Amniotic stem cell (primary cell): ENCODE data around the gene LILRA5.
"Not testable (repeated sequence)": the region's sequence is repeated elsewhere in the genome, so short reads cannot be mapped to it uniquely, and the experiment has no call there.

ENCODE experiments used
- DNase-seq: peaks from one replicate; lab custom pipeline; 2025; lab: John Stamatoyannopoulos, UW

Gene LILRA5

DNA sequence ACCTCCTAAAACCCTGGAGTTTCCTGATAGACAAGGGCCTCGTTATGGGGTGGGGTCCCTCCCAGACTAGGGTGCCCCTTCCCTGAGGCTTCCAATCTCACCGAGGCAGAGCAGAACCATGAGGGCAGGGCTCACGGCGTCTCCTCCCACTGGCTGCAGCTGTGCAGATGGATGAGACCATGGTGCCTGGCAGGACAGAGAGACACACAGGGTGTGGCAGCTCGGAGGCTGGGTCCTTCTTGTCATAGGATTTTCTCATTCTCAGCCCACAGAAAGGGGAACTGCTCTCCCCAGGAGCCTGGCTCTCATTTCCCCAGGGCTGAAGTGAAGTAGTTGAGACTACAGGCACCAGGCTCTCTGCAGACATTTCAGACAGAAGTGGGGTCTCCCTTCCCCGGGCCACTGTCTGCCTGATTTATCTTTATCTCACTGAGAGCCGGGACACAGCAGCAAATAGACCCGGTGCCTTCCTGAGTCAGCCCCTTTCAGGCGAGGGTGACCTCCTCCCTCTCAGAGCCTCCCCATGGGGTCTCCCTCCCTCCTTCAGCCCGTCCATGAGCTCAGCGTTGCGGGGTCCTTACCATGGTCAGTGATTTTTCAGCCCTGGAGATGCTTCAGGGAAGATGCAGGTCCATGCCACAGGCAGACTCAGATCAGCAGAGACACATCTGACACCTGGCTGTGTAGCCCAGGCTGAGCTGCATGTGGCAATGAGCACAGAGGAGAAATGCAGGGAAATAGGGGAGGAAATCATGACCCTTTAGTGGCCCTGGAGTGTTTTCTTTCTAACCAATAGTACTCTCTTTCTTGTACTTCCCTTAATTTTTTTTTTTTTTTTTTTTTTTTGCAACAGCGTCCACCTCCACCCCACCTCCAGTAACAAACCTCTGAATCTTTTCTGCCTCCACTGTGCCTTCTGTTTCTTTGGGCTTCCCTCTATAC is at the start of gene LILRA5:
Gene LILRA5, minus strand, starts transcription at position 731 of the 942 bp plus-strand sequence. Its CDS starts 147 bp downstream, at position 584.
- DNase-seq, result no peak

DNA sequence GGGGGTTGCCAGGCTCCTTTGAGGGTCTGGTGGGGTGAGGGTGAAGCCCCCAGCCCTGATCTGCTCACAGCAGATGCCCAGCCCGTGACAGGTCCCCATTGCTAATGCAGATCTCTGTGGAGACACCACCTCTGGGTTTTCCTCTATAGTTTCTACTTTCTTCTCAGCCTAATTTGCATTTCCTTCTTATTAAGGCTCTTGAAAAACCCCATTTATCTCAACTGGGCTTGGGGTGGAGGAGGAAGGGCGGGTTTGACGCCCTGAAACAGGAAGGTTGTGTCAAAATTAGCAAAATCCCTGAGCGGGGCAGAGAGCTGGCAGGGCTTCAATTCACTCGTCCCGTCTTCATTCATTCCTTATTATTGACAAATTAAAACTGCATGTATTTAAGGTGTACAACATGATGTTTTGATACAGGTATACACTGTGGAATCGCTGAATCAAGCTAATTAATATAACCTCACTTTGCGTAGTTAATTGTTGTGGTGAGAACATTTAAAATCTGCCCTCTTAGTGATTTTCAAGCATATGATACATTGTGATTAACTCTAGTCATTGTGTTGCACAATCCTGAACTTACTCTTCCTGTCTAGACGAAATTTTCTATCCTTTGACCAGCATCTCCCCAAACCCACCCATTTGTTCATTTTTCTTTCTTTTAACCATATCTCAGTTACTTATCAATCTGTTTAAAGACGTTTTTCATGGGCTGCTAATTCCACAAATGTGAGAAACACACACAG is 48.9 kb upstream of the LILRA5 start:
- DNase-seq, result not testable (repeated sequence)

DNA sequence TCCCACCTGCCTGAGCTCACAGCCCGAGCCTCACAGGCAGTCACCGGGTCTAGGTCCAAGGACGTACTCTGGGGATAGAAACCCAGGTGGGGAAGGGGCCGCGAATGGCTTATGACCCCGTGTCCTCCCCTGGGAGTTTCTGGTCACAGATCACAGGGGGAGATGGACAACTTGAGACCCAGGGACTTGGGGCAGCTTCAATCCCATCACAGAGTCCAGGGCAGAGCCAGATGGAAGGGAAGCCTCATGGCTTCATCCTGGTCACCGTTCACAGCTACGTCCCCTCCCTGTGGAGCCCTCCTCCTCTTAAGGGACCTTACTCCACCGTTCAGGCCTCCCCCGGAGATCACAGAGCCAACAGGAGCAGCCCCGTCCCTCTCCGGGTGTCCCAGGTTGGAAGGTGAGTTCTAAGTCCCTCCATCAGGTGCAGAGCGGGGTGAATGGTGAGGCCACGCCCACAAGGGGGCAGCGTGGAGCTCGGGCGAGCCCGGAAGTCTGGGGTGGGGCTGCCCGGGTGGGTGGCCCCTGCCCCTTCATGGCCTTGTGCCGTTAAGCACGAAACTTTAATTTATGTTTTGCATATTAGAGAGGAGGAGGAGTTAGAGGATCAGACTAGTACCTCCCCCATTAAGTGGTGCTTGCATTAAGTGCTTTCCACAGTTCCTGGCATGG is 46.3 kb upstream of the LILRA5 start:
- not testable (repeated sequence) for DNase-seq

DNA sequence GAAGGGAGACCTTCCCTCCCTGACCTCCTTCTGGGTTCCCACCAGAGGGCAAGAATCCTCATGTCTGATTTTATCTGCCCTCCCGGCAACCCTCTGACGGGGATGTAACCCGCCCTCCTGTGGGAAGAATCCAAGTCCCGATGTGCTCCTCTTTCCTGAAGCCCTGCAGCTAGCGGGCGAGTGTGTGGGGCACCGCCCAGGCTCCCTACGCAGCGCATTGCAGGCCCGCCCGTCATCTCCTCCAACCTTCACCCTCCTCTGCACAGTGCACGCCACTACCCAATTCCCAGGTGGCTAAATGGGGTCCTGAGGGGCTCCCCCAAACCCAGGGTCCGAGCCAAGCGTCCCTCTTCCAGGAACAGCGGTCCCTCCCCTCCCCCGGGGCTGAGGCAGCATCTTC is 44.4 kb upstream of the LILRA5 start:
- no peak for DNase-seq

DNA sequence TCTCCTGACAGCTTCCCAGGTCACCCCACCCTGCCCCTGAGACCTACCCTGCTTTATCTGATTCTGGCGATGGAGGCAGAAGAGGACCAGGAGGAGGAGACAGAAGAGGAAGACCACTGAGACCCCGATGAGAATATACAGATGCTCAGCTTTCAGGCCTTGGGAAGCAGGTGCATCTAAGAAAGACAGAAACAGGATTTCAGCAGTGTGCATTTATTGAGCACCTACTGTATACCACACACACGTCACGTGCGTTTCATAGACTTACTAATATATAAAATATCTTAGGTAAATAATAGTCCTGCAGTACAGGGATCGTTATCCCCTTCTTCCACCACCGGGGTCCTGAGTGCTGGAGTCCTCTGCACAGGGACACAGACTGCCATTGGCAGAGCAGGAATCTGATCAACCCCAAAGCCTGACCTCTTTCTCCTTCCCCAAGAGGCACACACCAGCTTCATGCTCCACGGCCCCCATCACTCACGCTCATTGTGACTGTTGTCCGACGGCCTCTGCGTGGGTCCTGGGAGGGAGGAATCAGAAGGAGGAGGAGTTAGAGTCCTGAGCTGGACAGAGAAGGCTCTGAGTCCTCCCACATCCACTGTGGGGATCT is 43.6 kb upstream of the LILRA5 start:
- DNase-seq, result no peak

DNA sequence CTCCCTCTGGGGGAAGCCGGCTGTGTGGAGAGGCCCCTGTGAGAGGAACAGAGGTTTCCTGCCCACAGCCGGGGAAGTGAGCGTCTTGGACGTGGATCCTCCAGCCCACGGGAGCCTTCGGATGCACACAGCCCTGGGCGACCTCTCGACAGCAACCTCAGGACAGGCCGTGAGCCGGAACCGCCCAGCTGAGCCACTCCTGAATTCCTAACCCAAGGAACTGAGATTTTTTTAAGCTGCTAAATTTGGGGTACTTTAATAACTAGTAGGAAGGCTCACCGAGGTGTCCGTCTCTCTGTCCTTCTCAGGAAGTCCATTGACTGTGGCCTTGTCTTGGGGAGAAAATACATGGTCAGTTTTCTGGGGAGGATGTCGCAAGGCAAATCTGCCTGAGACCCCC is 42.7 kb upstream of the LILRA5 start:
- DNase-seq, result no peak

DNA sequence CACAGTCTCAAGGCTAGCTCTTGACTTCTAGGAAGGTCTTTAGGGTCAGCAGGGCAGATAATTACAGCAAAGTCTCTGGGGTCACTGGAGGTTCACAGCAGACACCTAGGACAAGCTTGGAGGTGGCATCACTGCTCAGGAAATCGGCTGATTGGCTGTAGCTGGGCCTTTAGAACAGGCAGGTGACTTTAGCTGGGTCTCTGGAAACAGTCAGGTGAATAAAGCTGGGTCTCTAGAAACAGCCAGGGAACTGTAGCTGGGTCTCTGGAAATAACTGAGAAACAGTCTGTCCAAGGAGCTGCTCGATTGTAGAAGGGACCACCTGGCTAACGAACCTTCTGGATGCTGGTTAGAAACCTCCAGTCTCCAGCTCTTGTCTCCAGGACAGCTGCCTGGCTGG is 41.8 kb upstream of the LILRA5 start:
- DNase-seq, result no peak

DNA sequence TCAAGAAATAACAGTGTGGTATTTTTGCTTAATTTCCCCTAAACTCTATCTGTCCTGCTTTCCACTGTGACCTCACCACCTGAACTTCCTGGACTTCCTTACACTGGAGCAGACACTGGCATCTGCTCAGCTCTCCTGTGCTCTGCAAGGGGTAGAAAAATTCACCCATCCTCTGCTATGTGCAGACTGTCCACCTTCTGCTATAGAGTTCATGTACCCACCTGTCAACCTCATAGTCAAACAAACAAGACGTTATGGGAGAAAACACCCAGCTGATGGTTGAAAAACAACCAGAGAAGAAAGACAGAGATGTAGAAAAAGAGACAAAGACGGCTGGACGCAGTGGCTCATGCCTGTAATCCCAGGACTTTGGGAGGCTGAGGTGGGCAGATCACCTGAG is 39.6 kb upstream of the LILRA5 start:
- no peak for DNase-seq

DNA sequence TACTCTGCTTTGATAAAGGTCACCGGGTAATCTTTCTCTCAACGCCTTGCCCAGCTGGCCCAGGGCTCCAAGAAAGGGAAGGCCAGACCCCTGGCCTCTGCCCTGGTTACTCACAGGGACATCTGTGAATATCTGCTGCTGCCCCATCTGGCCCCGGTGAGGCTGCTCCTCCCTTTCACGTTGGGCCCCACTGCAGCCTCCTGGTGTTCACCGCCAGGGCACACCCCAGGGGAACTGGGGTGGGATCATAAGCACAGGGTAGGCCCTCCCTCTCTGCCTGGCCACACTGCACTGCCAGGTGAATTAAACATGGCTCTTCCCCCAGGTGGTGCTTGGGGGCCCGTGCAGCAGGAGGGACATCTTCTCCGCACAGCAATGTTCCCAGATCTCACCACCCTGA is 39.1 kb upstream of the LILRA5 start:
- DNase-seq, result no peak

DNA sequence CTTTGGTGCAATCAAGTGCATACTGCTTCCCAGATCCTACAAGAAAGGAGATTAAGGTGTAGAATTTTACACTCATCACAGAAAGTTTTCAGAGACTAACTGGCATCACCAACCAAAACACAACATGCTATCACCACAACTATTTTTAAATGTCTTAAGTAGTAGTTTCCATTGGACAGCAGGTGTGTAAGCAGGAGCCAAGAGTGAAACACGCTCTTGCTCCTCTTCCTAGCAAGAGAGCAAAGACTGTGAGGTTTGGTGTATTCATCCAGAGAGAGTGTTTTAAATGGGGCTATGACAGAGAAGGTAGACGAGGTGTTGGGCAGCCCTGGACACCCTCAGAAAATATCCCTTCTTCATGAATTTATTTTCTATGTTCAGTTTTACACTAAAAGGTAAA is 38.5 kb upstream of the LILRA5 start:
- DNase-seq, result no peak

DNA sequence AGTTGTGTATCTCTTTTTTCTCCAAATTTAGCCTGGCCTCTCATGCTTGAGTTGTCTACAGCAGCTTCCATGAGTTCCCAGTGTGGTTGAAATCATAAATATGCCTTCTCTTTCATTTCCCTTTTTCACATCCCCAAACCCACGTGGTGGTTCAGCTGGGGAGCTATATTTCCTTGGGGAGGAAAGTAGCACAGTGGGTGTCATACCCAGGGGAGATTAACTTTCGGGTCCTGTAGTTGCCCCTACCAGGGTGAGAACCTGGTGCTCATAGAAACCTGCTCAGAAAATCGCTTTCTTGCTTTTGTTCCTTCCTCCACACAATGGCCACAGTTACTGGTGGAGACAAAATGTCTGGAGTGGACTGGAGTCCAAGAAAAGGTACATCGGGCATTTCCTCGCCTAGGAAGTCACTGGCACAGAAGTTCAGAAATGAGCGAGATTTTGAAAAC is 33.0 kb upstream of the LILRA5 start:
- no peak for DNase-seq

DNA sequence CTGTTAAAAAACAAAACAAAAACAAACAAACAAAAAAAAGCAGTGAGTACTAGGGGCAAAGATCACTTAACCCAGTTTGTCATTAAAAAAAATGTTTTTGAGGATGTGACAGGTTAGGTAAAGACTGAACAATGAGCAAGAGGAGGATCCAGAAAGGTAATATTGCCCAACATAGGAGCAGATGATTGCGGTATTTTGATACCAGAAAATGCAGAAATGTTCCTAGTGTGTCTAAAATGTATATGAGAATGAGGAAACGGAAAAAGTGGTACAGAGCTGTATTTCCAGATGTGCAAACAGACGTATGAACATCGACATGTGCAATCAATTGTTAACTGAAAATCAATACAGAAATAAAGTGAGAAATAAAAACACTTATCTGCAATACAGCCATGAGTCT is 30.9 kb upstream of the LILRA5 start:
- no peak for DNase-seq

DNA sequence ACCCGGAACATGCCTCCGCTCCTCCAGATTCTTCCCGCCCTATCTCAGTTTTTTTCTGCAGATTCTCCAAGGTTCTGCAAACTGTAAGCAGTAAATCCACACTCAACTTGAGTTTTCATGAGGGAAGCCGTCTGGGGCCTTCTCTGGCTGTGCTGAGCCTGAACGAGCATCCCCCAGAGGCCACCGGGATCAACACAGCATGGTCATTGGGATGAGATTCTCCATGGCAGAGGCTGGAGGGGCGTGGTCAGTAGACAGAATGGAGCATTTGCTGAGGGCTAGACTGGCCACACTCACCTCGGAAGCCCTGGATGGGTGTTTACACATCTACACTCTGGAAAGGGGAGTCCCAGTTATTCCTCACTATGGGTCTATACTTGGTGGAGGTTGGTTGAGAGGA is 28.3 kb upstream of the LILRA5 start:
- no peak for DNase-seq

DNA sequence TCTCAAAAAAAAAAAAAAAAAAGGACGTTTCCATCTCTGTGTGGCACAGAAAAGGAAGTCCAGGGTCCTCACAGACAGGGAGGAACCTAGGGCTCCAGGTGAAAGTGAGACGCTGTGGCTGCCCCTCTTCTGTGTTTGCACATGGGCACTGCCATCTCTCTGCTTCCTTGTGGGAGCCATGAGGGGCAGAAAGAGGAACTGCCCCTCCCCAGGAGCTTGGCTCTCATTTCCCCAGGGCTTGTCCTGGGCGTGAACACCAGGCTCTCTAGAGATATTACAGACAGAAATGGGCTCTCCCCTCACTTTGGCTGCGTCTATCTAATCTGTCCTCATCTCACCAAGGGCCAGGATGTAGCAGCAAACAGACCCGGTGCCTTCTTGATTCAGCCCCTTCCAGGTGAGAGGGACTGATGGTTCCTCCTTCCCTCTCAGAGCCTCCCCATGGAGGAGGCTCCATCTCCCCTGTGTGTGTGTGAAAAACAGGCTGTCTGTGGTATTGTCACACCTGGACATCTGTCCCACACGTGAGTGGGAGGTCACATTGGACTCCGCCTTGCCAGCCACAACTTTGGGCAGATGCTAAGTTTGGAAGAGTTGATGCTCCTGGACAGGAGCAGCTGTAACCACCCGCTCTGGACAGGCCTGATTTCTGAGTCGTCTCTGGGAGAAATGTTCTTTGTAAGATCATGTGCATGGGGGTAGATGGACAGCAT is 26.8 kb upstream of the LILRA5 start:
- no peak for DNase-seq

DNA sequence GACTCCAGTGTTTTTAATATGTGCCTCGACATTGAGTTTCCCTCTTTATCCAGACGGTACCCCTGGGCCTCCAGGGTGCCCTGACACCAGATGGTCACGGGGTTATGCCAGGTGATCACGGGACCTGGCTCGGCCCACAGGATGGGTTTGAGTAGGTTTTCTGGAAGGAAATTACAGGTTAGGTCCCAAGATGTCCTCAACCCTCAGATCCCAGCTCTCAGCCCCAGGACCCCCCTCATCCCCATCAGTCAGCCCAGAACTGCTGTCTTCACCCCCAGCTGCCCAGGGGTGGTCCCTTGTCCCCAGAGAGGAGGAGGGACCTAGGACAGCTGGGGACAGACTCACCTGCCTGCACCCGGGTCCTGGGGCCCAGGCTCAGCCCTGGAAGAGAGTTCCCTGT is 25.6 kb upstream of the LILRA5 start:
- DNase-seq, result no peak

DNA sequence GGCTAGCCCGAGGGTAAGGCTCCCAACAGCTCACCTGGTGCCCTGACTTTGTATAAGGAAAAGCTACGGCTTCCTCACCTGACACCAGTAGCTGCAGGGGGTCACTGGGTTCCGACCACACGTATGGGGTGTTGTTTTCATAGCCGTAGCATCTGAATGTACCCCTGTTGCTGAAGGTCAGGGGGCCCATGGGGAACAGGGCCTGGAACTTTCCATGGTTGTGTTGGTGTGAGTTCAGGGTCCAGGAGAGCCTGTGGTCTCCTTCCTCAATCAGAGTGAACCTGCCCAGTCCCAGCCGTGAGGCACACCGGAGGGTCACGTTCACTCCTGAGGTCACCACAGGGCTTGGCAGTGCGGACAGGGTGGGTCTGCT is 24.9 kb upstream of the LILRA5 start:
- no peak for DNase-seq

DNA sequence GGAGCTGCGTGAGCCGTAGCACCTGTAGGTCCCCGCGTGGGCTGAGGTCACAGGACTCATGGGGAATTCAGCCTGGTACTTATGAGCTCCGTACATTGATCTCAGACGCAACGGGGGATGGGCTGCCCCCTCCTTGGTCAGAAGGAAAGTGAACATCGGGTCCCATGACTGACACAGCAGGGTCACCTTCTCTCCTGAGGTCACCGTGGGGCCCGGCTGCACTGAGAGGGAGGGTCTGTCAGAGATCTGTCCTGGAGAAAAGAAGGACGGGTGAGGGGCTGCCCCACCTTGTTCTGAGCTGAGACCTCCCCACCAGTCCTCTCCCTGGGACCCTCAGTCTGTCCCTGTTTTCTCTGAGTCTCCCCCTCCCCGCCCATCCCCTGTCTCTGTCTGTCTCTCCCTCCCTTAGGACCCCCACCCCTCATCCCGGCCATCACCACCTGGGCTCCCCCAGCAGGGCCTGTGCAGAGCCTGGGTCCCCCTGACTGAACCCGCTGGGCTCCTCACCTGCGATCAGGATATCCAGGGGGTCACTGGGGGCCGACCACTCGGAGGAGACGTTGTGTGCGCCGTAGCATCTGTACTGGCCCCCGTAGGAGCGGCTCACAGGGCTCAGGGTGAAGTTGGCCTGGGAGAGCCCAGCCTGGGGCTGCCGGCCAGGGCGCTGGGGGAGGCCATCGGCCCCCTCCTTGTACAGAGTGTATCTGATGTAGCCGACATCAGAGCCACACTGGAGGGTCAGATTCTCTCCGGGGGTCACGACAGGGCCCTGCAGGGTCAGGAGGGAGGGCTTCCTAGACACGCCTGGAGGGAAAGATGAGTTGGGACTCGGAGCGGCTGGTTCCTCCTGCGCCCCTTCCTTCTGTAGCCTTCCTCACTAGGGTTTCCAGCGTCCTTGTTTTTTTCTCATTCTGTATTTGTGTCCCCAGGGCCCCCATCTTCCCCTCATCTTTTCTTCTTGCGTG is 24.2 kb upstream of the LILRA5 start:
- DNase-seq, result no peak

DNA sequence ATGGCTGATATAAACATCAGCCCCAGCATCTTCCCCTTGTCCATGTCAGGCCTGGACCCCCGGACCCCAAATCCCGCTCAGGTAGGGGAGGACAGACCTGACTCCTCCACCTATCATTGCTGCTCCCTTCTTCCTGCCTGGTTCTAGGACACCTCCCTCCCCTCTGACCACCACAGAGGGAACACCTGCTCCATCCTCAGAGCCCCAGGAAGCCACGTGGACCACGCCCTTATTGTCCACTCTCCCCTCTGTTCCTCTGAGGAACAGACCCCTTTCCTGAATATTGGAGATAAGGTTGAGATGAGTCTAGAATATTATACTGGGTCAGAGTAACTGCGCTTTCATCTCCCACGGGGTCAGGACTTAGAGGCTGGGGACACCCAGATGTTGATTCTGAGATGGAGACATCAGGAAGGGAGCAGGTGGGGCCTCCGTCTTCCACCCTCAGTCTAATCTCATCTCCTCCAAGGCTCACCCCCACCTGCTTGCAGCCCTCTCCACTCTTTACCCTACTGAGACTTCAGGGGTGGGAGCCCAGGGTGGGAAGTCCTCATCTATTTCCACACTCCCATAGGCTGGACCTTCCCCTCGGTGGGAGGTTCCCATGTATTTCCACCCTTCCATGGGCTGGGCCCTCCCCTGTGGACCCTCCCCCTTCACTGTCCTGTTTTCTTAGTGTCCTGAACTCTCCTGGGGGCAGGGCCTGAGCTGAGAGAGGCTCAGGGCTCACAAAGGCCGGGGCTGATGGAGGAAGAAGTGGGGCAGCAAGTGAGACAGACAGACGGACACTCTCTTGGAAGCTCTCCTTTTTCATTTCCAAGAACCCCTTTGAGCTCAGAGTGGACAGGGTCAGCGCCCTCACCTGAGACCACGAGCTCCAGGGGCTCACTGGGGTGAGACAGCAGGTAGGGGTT is 23.3 kb upstream of the LILRA5 start:
- DNase-seq, result no peak

DNA sequence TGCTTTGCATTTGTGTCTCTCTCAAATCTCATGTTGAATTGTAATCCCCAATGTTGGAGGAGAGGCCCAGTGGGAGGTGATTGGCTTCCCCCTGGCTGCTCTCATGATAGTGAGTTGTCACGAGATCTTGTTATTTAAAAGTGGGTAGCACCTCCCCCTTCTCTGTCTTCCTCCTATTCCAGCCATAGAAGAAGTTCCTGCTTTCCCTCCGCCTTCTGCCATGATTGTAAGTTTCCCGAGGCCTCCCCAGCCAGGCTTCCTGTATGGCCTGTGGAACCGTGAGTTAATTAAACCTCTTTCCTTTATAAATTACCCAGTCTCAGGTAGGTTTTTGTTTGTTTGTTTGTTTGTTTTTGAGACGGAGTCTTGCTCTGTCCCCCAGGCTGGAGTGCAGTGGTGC is 22.2 kb upstream of the LILRA5 start:
- no peak for DNase-seq
